GM13977 (cell line): ENCODE data around the gene EFEMP2.

ENCODE experiments used
- DNase-seq: peaks from one replicate; pipeline ENCODE4 v3.0.0; 2012; ENCODE audit warnings: low spot score
- in situ Hi-C: fragments of 300-500 bp; cut with MboI; formaldehyde crosslinking; loops from one replicate; pipeline ENCODE4 v1.12.0; 2022; ENCODE audit warnings: low sequenced_read_pairs, low pct_unique_long_range_greater_than_20kb, mixed read lengths, inconsistent platforms; ENCODE audit not compliant: unreplicated experiment
- TF ChIP-seq, protein P1 (sequence below): IDR thresholded peaks from 2 replicates; pipeline ENCODE4 v1.5.1; 2012; ENCODE audit warnings: mild to moderate bottlenecking, control low read depth; ENCODE audit not compliant: insufficient read depth; ENCODE audit errors: extremely low read depth, missing control alignments

EFEMP2 gene

DNA sequence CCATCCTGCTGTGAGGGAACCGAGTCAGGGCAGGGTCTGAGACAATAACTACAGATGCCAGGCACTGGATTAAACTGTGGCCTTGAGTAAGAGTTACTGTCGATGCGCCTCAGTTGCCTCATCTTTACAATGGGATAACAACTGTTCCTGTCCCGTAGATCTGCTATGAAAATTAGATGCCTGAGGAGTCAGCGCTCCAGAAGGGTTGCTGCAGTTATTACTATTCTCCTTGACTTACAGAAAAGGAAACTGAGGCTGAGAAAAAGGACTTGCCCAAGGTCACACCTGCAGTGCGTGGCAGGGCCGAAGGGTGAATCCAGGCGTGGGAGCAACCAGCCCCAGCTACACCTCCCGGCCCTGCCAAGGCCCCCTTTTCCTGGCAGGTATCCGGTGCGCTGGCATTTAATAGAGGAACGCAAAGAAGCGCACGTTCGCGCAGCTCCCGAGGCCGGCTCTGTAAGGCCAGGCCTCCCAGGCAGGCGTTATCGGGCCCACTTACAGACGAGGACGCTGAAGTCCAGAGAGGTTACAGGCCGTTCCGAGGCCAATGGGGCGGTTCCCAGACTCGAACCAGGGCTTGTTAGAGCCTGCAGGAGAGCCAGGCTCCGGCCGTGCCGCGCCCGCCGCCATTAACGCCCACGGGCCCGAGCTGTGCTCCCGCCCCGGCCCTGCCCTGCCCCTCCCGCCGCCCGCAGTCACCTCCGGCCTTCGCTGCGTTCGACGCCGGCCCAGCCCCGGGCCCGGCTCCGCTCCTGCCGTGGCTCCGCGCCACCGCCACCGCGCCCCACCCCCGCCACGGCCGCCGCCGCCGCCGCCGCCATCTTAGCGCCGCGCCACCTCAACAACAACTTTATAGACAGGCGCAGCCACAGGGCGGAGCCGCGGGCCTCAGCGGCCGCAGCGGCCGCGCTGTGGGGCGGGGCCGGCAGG lies 45.9 kb upstream of the EFEMP2 start, which contains the start of gene C11orf68:
Gene C11orf68 (minus strand): TSS at position 852 of the 930 bp plus-strand sequence. CDS start 31 bp downstream, at position 821.
- TF ChIP-seq, protein P1, sequence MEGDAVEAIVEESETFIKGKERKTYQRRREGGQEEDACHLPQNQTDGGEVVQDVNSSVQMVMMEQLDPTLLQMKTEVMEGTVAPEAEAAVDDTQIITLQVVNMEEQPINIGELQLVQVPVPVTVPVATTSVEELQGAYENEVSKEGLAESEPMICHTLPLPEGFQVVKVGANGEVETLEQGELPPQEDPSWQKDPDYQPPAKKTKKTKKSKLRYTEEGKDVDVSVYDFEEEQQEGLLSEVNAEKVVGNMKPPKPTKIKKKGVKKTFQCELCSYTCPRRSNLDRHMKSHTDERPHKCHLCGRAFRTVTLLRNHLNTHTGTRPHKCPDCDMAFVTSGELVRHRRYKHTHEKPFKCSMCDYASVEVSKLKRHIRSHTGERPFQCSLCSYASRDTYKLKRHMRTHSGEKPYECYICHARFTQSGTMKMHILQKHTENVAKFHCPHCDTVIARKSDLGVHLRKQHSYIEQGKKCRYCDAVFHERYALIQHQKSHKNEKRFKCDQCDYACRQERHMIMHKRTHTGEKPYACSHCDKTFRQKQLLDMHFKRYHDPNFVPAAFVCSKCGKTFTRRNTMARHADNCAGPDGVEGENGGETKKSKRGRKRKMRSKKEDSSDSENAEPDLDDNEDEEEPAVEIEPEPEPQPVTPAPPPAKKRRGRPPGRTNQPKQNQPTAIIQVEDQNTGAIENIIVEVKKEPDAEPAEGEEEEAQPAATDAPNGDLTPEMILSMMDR = no peak
- in situ Hi-C loops = no loop called here
- no peak for DNase-seq

DNA sequence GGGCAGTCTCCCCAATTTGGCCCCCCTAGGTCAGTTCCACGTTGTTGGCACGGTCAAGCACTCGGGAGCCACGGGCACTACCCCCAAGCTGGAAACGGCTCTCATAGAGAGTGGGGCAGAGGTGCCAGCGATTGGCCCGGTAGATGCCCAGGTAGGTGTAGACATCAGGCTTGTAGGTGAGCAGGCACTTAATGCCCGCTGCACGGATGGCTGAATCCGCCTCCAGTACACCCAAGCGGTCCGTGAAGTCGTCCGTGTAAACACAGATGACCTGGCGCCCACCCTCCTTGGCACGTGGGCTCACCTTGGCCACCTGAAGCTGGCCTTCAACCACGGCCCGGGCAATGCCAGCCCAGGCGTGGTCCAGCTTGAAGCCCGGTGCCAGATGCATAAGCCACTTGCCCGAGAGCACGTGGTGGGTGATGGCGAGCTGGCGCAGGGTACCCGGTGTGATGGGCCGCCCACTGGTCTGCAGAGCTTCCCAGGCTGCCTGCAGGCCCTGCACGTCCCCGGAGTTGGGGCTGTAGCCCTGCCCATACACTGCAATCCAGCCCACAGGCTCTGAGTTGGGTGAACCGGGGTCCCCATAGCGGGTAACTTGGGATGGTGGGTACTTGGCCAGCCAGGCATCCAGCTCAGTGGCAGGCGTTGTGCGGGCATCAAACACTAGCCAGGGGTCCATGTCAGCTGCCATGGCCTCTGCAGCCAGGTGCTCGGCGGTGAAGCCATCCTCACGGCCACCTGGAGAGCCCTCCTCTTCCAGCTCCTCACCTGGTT lies 45.0 kb upstream of the EFEMP2 start:
- no peak for DNase-seq
- in situ Hi-C loops = no loop called here
- TF ChIP-seq, protein P1 = no peak

DNA sequence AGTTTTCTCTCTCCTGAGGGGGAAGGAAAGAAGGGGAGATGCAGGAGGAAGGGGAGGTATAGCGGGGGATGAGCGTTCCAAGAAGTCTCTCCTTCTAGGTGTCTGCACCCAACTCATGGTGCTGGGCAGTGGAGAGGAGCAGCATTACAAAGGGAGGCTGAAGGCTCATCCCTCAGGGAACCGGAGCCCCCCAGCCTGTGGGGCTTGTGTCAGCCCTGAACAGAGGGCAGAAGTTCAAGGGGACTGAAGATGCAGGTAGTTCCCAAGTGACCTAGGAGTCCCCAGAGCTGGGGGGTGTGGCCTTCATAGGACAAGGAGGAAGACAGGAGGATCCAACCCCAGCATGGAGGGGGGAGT lies 44.5 kb upstream of the EFEMP2 start:
- in situ Hi-C loops = no loop called here
- DNase-seq = no peak
- TF ChIP-seq, protein P1 = no peak

DNA sequence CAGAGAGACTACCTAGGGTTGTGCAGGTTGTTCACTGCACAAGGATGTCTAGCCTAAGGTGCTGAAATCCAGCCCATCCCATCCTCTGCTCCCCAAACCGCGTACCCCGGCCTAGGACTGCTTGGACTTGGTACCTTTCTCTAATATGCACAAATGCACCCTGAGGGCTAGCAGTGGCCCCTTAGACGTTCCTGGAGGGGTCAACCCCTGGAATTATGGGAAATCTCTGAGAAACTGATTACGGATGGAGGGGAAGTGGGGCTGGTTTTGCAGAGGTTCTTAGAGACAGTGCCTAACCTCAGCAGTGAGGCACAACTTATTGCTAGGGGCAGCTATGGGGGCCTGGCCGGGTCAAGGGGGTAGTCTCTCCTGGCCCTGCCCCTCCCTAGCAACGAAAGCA lies 43.8 kb upstream of the EFEMP2 start:
- in situ Hi-C loops = no loop called here
- no peak for DNase-seq
- TF ChIP-seq, protein P1 = no peak

DNA sequence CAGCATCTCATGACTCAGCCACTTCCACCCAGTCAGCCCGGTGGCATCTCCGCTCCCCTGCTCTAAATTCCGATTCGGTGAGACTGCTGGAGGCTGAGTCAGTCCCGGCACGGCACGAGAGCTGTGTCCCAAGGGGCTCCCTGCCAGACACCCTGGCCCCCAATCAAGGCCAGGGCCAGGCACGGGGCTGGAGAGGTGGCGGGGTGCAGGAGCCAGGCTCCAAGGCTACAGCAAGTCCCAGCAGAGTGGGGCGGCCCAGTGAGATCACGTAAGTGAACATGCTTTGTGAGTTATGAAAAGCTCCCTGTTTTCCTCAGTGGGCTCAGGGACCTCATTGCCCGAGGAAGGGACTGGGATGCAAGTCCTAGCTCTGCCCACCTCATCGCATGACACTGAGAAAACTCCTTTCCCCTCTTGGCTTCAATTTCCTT lies 43.2 kb upstream of the EFEMP2 start:
- in situ Hi-C loops = no loop called here
- no peak for DNase-seq
- TF ChIP-seq, protein P1 = no peak

DNA sequence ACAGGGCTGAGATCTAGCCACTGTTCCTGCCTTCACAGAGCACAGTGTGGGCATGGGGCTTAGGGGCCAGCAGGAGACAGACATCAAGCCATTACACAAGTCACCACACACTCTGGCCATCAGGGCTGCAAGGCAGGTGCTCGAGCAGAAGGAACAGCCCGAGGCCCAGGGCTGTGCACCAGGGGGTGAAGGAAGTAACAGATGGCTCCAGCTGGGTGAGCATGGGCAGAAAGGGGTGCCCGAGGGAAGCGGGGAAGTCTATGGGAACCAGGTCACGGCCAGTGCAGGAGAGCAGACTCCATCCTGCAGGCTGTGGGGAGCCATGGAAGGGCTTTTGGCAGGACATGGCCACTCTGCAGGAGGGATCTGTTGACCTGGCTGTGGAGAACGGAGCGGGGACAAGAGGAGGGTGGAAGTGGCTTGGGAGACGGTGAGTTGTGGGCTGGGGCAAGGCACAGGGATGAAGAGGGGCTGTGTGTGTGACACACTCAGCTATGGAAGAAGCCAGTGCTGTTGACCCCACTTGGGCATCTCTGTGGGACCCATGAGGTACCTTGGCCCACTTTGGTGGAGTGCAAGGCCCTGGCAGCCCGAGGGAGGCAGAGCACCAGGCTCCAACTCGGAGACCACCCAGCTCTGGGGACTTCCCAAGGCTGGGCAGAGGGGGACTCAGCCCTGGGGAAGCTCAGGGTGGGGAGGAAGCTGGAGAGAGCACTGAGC lies 42.7 kb upstream of the EFEMP2 start:
- TF ChIP-seq, protein P1 = no peak
- in situ Hi-C loops = no loop called here
- DNase-seq = no peak
